GM12878 (cell line): Measurements from ENCODE around the gene SPON2. TPM values are rescaled to one million over a fixed set of nuclear protein-coding genes. Genes with fewer than 3 reads are reported as not detected.

ENCODE experiments used
- CEBPB ChIP-seq, 2 experiments: fragments of 150-350 bp in 1 of 2; IDR thresholded peaks; 2 replicates each; pipeline ENCODE4 v1.6.1; 2012 to 2014; ENCODE audit warnings: low read depth in 2 of 2, low read length in 2 of 2, borderline replicate concordance in 1 of 2, inconsistent platforms in 1 of 2
- CREM ChIP-seq: IDR thresholded peaks from 2 replicates; pipeline ENCODE4 v1.6.1; 2014; ENCODE audit warnings: antibody characterized with exemption, low read depth
- CUX1 ChIP-seq: IDR thresholded peaks from 2 replicates; pipeline ENCODE4 v1.6.1; 2012; ENCODE audit warnings: improper control_type of control experiment, low read depth, low read length; ENCODE audit not compliant: insufficient replicate concordance
- JUND ChIP-seq: IDR thresholded peaks from 2 replicates; pipeline ENCODE4 v1.6.1; 2012; ENCODE audit warnings: low read depth, mild to moderate bottlenecking, low read length, improper control_type of control experiment, moderate library complexity
- KDM1A ChIP-seq: fragments of 200-600 bp; sonication (generic); IDR thresholded peaks from 2 replicates; pipeline ENCODE4 v1.6.1; 2016; ENCODE audit warnings: borderline replicate concordance
- KLF5 ChIP-seq: fragments of 450-650 bp; IDR thresholded peaks from 2 replicates; pipeline ENCODE4 v1.6.1; 2014; ENCODE audit warnings: mild to moderate bottlenecking; ENCODE audit not compliant: partially characterized antibody
- NFXL1 ChIP-seq: fragments of 450-650 bp; IDR thresholded peaks from 2 replicates; pipeline ENCODE4 v1.6.1; 2017; ENCODE audit warnings: antibody characterized with exemption, mild to moderate bottlenecking, borderline replicate concordance
- NR2C1 ChIP-seq: fragments of 450-650 bp; IDR thresholded peaks from 2 replicates; pipeline ENCODE4 v1.6.1; 2017; ENCODE audit warnings: antibody characterized with exemption, mild to moderate bottlenecking, moderate library complexity
- NRF1 ChIP-seq: conservative IDR thresholded peaks from 2 replicates; pipeline ENCODE4 v1.6.1; 2011; ENCODE audit warnings: mild to moderate bottlenecking, low read depth, low read length, improper control_type of control experiment
- POLR2AphosphoS5 ChIP-seq: IDR thresholded peaks from 2 replicates; pipeline ENCODE4 v1.6.1; 2011; ENCODE audit warnings: mild to moderate bottlenecking, low read length, inconsistent platforms
- RFX5 ChIP-seq: IDR thresholded peaks from 2 replicates; pipeline ENCODE4 v1.6.1; 2011; ENCODE audit warnings: low read depth, low read length, improper control_type of control experiment
- STAT1 ChIP-seq: fragments of 450-650 bp; conservative IDR thresholded peaks from 2 replicates; pipeline ENCODE4 v1.6.1; 2014; ENCODE audit warnings: antibody characterized with exemption, mild to moderate bottlenecking
- YY1 ChIP-seq: IDR thresholded peaks from 2 replicates; pipeline ENCODE4 v1.6.1; 2011; ENCODE audit warnings: low read depth, mild to moderate bottlenecking, low read length
- ZBED1 ChIP-seq: IDR thresholded peaks from 2 replicates; pipeline ENCODE4 v1.6.1; 2016; ENCODE audit warnings: borderline replicate concordance
- ZBTB11 ChIP-seq: fragments of 450-650 bp; formaldehyde crosslinking; IDR thresholded peaks from 2 replicates; pipeline ENCODE4 v1.5.0; 2022; ENCODE audit warnings: mild to moderate bottlenecking, missing genetic modification characterization
- ZNF687 ChIP-seq: fragments of 450-650 bp; IDR thresholded peaks from 2 replicates; pipeline ENCODE4 v1.6.1; 2017; ENCODE audit warnings: mild to moderate bottlenecking, moderate library complexity
- polyA plus RNA-seq, 11 experiments: library from polyadenylated mRNA; depleted of rRNA in 4 of 11; unstranded in 6 of 11; stranded (reverse) in 5 of 11; fragments of >200 nt; fragmentation: Nextera tagmentation in 4 of 11; fragmentation: Illumina TruSeq in 1 of 11; extraction: Ambion mirVana in 4 of 11; extraction: Trizol in 1 of 11; gene quantifications; 1 replicate in 1 of 11; 2 replicates in 10 of 11; pipeline versions ENCODE4 v1.2.1 to v1.2.3, GENCODE V29; 2011 to 2016; ENCODE audit warnings: inconsistent platforms in 2 of 11, missing spikeins in 2 of 11, low read depth in 1 of 11
- total RNA-seq, 4 experiments: library from RNA; depleted of rRNA in 3 of 4; stranded (reverse); fragments of >200 nt in 3 of 4; fragmentation: Illumina TruSeq in 1 of 4; extraction: Trizol in 1 of 4; gene quantifications; 2 replicates each; pipeline versions ENCODE4 v1.2.1 to v1.2.3, GENCODE V29; 2013 to 2021

SPON2 gene
- total and polyA plus RNA-seq, 10 of the 15 experiments (the other 5 are each of a cell fraction or from before 2014, with no cell fraction given) = 1.1 to 11.2 (median 7.3) TPM

GRCh38 chr4:1215141-1216075 is 43.0 kb upstream of the SPON2 start (continued):
- TF ChIP-seq ZNF687 = peak; percentile 51
- peak; percentile 56; the same call in 1 of the 2 replicates for TF ChIP-seq ZBED1
- no peak for TF ChIP-seq ZBTB11
- TF ChIP-seq RFX5 = no peak
- no peak for TF ChIP-seq YY1
- no peak for TF ChIP-seq NR2C1
- TF ChIP-seq NFXL1 = no peak
- TF ChIP-seq CUX1 = no peak
- no peak for TF ChIP-seq KLF5
- peak; percentile 50; the same call in 1 of the 2 replicates for TF ChIP-seq POLR2AphosphoS5
- TF ChIP-seq STAT1 = no peak
- no peak for TF ChIP-seq NRF1
- TF ChIP-seq KDM1A = no peak
- TF ChIP-seq JUND = no peak
- TF ChIP-seq CEBPB (IDR thresholded peaks at IDR 0.05; ENCODE audit: borderline replicate concordance in 1 of 2, low read depth in 2 of 2, low read length in 2 of 2) = no peak
- TF ChIP-seq CREM = peak; percentile 56; the same call in 1 of the 2 replicates
